GM23338 (cell line): ENCODE results near the gene INTS14. TPM values are rescaled to one million over a fixed set of nuclear protein-coding genes. Genes with fewer than 3 reads are reported as not detected.

Experiments
- ATAC-seq: fragments of 200-7000 bp; cut with Tn5 transposase; 3 replicates; pipeline ENCODE4 v1.9.1; 2020
- DNase-seq: peaks from one replicate; pipeline ENCODE4 v3.0.0-alpha.2; 2015; ENCODE audit warnings: low spot score
- H2AFZ ChIP-seq: fragments of 200-600 bp; sonication (generic); 2 replicates; pipeline ENCODE4 v1.8.0; 2016; ENCODE audit warnings: antibody characterized with exemption, mild to moderate bottlenecking, moderate library complexity
- H3F3A ChIP-seq: fragments of 200-600 bp; sonication (generic); replicated peaks from 2 replicates; pipeline ENCODE4 v1.8.0; 2017; ENCODE audit warnings: antibody characterized with exemption, mixed run types, low read depth
- H3K27ac ChIP-seq: fragments of 200-600 bp; sonication (generic); 2 replicates; pipeline ENCODE4 v1.6.1; 2016; ENCODE audit warnings: low read depth
- H3K27me3 ChIP-seq: fragments of 200-600 bp; sonication (generic); 2 replicates; pipeline ENCODE4 v1.8.0; 2016; ENCODE audit warnings: mild to moderate bottlenecking, mixed run types, moderate library complexity; ENCODE audit not compliant: insufficient read depth
- H3K36me3 ChIP-seq: fragments of 200-600 bp; sonication (generic); 2 replicates; pipeline ENCODE4 v1.8.0; 2016; ENCODE audit warnings: mild to moderate bottlenecking; ENCODE audit not compliant: insufficient read depth
- H3K4me1 ChIP-seq: fragments of 200-600 bp; sonication (generic); 2 replicates; pipeline ENCODE4 v1.8.0; 2016; ENCODE audit warnings: mild to moderate bottlenecking, moderate library complexity; ENCODE audit not compliant: insufficient read depth
- H3K4me2 ChIP-seq: fragments of 200-600 bp; sonication (generic); 2 replicates; pipeline ENCODE4 v1.7.1; 2017; ENCODE audit warnings: mixed run types
- H3K4me3 ChIP-seq: fragments of 200-600 bp; sonication (generic); 2 replicates; pipeline ENCODE4 v1.6.1; 2016; ENCODE audit warnings: mixed run types
- H3K79me2 ChIP-seq: fragments of 200-600 bp; sonication (generic); replicated peaks from 2 replicates; pipeline ENCODE4 v1.8.0; 2017; ENCODE audit warnings: mild to moderate bottlenecking; ENCODE audit not compliant: insufficient read depth
- H3K9me2 ChIP-seq: fragments of 200-600 bp; sonication (generic); 2 replicates; pipeline ENCODE4 v1.8.0; 2017; ENCODE audit not compliant: insufficient read depth
- H4K20me1 ChIP-seq: fragments of 200-600 bp; sonication (generic); replicated peaks from 2 replicates; pipeline ENCODE4 v1.8.0; 2017; ENCODE audit warnings: mild to moderate bottlenecking; ENCODE audit not compliant: insufficient read depth
- H3K27ac Mint-ChIP-seq: 2 replicates; pipeline ENCODE4 v1.8.0; 2020; ENCODE audit warnings: inconsistent platforms, mild to moderate bottlenecking, moderate library complexity, mixed read lengths
- H3K27me3 Mint-ChIP-seq: 3 replicates; pipeline ENCODE4 v1.8.0; 2022; ENCODE audit warnings: low read depth, mild to moderate bottlenecking, moderate library complexity, mixed read lengths, inconsistent platforms; ENCODE audit not compliant: insufficient read depth, poor library complexity
- H3K36me3 Mint-ChIP-seq: 3 replicates; pipeline ENCODE4 v1.8.0; 2021; ENCODE audit warnings: low read depth, mild to moderate bottlenecking, inconsistent platforms, moderate library complexity, mixed read lengths
- H3K4me1 Mint-ChIP-seq: 3 replicates; pipeline ENCODE4 v1.8.0; 2020; ENCODE audit warnings: mild to moderate bottlenecking, inconsistent platforms, mixed read lengths
- H3K4me3 Mint-ChIP-seq: 3 replicates; pipeline ENCODE4 v1.8.0; 2021; ENCODE audit warnings: moderate library complexity, mild to moderate bottlenecking, inconsistent platforms, mixed read lengths
- H3K9me3 Mint-ChIP-seq: 3 replicates; pipeline ENCODE4 v1.8.0; 2020; ENCODE audit warnings: moderate library complexity, mild to moderate bottlenecking, inconsistent platforms, mixed read lengths
- CREB1 ChIP-seq: fragments of 250-450 bp; sonication (Bioruptor Pico); IDR thresholded peaks from 2 replicates; pipeline ENCODE4 v1.5.0; 2020; ENCODE audit warnings: low read depth, mild to moderate bottlenecking, moderate library complexity
- CTCF ChIP-seq, 2 experiments: fragments of 200-600 bp in 1 of 2; sonication (generic) in 1 of 2; conservative IDR thresholded peaks; 2 replicates each; pipeline versions ENCODE4 v1.5.1 to v1.6.1; 2016 to 2017; ENCODE audit warnings: antibody characterized with exemption in 2 of 2, low read depth in 2 of 2, mild to moderate bottlenecking in 2 of 2, moderate library complexity in 1 of 2
- EZH2 ChIP-seq: fragments of 200-600 bp; sonication (generic); IDR thresholded peaks from one replicate; pipeline ENCODE4 v1.8.0; 2017; ENCODE audit warnings: antibody characterized with exemption, mild to moderate bottlenecking, low read depth; ENCODE audit not compliant: unreplicated experiment
- EZH2phosphoT487 ChIP-seq: fragments of 200-600 bp; sonication (generic); IDR thresholded peaks from one replicate; pipeline ENCODE4 v1.8.1; 2018; ENCODE audit warnings: antibody characterized with exemption; ENCODE audit not compliant: unreplicated experiment
- NANOG ChIP-seq: IDR thresholded peaks from 2 replicates; pipeline ENCODE4 v1.6.1; 2016; ENCODE audit warnings: antibody characterized with exemption, borderline replicate concordance
- STAT1 ChIP-seq: IDR thresholded peaks from one replicate; pipeline ENCODE4 v1.6.1; 2016; ENCODE audit warnings: antibody characterized with exemption; ENCODE audit not compliant: unreplicated experiment
- ZNF331 ChIP-seq: fragments of 250-450 bp; sonication (Bioruptor Pico); IDR thresholded peaks from 2 replicates; pipeline ENCODE4 v1.5.0; 2020; ENCODE audit warnings: low read depth, mild to moderate bottlenecking, moderate library complexity
- ZNF462 ChIP-seq: fragments of 250-450 bp; sonication (Bioruptor Pico); IDR thresholded peaks from 2 replicates; pipeline ENCODE4 v1.5.0; 2020; ENCODE audit warnings: mild to moderate bottlenecking, moderate library complexity
- polyA plus RNA-seq: library from polyadenylated mRNA; unstranded; fragments of >200 nt; fragmentation: Nextera tagmentation; extraction: Ambion mirVana; gene quantifications from 2 replicates; pipeline ENCODE4 v1.2.1, GENCODE V29; 2016
- total RNA-seq: library from RNA; depleted of rRNA; stranded (reverse); fragments of >200 nt; shearing (Covaris generic); gene quantifications from 2 replicates; pipeline ENCODE4 v1.2.3, GENCODE V29; 2014
- TF ChIP-seq, protein P1 (sequence below): IDR thresholded peaks from one replicate; pipeline ENCODE4 v1.6.1; 2018; ENCODE audit warnings: antibody characterized with exemption; ENCODE audit not compliant: unreplicated experiment

INTS14 gene
- total and polyA plus RNA-seq, 2 experiments from 2014 or later: 15.2 to 37.7 TPM

- TF ChIP-seq, protein P1, sequence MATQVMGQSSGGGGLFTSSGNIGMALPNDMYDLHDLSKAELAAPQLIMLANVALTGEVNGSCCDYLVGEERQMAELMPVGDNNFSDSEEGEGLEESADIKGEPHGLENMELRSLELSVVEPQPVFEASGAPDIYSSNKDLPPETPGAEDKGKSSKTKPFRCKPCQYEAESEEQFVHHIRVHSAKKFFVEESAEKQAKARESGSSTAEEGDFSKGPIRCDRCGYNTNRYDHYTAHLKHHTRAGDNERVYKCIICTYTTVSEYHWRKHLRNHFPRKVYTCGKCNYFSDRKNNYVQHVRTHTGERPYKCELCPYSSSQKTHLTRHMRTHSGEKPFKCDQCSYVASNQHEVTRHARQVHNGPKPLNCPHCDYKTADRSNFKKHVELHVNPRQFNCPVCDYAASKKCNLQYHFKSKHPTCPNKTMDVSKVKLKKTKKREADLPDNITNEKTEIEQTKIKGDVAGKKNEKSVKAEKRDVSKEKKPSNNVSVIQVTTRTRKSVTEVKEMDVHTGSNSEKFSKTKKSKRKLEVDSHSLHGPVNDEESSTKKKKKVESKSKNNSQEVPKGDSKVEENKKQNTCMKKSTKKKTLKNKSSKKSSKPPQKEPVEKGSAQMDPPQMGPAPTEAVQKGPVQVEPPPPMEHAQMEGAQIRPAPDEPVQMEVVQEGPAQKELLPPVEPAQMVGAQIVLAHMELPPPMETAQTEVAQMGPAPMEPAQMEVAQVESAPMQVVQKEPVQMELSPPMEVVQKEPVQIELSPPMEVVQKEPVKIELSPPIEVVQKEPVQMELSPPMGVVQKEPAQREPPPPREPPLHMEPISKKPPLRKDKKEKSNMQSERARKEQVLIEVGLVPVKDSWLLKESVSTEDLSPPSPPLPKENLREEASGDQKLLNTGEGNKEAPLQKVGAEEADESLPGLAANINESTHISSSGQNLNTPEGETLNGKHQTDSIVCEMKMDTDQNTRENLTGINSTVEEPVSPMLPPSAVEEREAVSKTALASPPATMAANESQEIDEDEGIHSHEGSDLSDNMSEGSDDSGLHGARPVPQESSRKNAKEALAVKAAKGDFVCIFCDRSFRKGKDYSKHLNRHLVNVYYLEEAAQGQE: no peak
- no peak for TF ChIP-seq CTCF (conservative IDR thresholded peaks at IDR 0.05; ENCODE audit: low read depth in 2 of 2)
- no peak for TF ChIP-seq STAT1
- no peak for TF ChIP-seq EZH2phosphoT487
Measured at GRCh38 chr15:65576664-65577063, 34.3 kb downstream of the INTS14 start (continued).

- Histone ChIP-seq H3K4me2 (no peak overlapping the region), H3F3A (no peaks in the 10 kb centered on the region), H3K9me2 (no peaks in the 10 kb centered on the region), H3K36me3 (peaks cover 46% of the 10 kb centered on the region), H2AFZ (no peak overlapping the region), H3K79me2 (no peaks in the 10 kb centered on the region), H4K20me1 (no peaks in the 10 kb centered on the region), H3K27ac (no peak overlapping the region), H3K4me3 (no peak overlapping the region), H3K4me1 (no peaks in the 10 kb centered on the region), H3K27me3 (no peaks in the 10 kb centered on the region)
- Mint-ChIP-seq H3K27me3 (no peaks in the 10 kb centered on the region), H3K4me3 (no peak overlapping the region), H3K9me3 (no peaks in the 10 kb centered on the region), H3K36me3 (peaks cover 65% of the 10 kb centered on the region), H3K4me1 (no peaks in the 10 kb centered on the region), H3K27ac (no peak overlapping the region)
- no peak for DNase-seq
- no peak for ATAC-seq
- TF ChIP-seq CREB1 (CRISPR knock-in tag) (no peak), ZNF331 (CRISPR knock-in tag) (no peak), NANOG (no peak), ZNF462 (no peak), EZH2 (no peak)
- TF ChIP-seq, protein P1: no peak
Measured at GRCh38 chr15:65571971-65572370, 39.0 kb downstream of the INTS14 start.
